GM19372 (cell line): Measurements from ENCODE around the gene GRB2.
"Not testable (repeated sequence)": the region's sequence is repeated elsewhere in the genome, so short reads cannot be mapped to it uniquely, and the experiment has no call there.

Source experiments
- ATAC-seq: cut with Tn5 transposase; IDR thresholded peaks from one replicate; pipeline ENCODE4 v1.9.1; 2021; ENCODE audit warnings: mild to moderate bottlenecking, low read depth, moderate library complexity; ENCODE audit not compliant: unreplicated experiment

The GRB2 gene

DNA sequence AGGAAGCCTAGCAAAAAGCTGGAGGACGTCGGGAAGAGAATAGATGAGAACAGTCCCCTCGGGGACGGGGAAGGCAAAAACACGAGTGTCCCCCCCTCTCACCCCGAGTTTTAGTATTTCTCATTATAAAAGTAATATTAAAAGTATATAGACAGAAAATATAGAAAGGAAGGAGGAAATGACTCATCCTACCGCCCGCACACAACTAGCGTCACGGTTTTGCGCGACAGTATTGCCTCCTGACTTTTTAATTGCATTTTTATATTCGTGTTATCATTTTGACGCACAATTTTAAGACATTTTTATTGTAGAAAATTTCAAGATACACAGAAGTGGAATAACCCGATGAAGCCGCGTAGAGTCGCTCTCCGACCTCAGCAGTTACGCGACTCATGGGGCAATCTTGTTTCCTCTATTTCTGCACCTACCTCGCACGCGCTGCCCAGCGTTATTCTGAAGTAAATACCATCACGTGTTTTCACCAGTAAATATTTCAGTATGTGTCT is 115.6 kb downstream of the GRB2 start:
- ATAC-seq, result peak; percentile 5

DNA sequence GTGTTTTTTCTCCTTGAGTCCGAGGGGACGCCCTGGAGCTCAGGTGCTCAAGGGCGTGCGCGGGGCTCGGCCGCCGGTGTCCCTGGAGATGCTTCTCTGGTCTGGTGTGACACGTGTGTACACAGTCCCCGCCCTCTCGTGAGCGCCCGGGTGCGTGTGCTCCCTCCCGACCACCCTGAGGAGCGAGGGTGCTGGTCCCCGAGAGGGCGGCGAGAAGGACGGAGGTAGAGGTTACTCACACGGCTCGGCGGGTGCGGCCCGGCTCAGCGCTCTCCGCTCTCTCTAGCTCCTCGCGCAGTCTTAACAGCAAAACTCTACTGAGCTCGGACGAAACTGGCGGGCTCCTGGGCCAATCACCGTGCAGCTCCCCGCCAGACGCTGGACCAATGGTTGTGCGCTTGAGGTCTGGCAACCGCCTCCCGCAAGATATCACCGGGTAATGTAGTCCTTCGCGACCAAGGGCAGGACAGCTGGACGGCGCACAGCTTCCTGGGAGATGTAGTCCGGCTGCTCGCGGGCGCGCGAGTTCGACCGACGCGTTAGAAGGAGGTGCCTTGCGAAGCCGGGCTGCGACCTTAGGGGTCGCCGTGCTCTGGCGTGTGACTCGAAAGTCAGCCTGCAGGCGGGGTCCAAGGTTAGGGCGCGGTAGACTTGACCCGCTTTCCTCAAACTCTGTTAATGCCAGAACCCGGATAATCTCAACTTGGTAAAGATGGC is 116.2 kb downstream of the GRB2 start, which contains the start of gene SLC25A19:
Gene SLC25A19, minus strand, starts transcription at position 319 of the 717 bp plus-strand sequence. CDS start 2,669 bp downstream, outside the sequence.
- ATAC-seq, result peak; percentile 89

DNA sequence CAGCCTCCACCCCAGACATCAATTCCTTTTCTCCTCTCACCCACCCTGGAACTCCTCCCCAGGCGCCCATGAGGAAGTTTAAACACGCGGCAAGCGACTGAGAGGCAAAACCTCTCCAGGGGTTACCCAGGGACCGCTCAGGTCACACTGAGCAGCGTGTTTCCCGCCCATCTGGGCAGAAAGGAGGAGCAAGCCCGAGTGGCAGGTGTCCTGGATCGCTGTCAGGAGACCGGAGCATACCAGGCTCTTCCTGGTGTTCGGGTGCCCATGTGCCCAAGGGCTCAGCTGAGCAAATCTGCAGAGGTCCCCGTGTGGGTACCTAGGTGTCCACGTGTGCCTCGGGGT is 116.7 kb downstream of the GRB2 start:
- ATAC-seq, result peak; percentile 7

DNA sequence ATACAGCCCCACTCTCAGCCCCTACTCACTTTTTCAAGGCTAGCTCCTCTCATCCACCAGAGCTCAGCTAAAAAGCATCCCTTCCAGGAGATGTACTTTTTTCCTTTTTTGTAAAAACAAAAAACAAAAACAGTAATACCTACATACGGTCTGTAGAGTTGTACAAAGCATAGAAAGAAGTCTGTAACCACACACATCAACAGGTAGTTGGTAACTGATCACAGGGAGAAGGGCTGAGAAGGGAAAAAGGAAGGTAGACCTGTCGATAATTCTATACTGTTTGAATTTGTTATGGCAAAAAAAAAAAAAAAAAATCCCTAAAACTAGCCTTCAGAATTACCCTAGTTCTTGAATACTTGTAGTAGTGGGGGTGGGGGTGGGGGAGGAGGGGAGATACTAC is 117.1 kb downstream of the GRB2 start:
- ATAC-seq, result no peak

DNA sequence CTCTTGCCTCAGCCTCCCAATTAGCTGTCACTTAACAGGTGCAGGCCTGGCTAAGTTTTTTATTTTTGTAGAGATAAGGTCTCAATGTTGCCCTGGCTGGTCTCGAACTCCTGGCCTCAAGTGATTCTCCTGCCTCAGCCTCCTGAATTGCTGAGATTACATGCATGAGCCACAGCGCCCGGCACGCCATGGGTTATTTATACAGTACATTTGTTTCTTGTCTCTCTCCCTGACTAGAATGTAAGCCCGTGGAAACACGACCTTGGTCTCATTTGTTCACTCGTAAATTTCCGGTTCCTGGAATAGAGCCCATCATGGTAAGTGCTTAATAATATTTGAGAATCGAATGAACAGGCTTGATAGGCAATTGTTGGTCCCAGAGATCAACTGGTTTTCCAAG is 118.3 kb downstream of the GRB2 start:
- ATAC-seq, result no peak

DNA sequence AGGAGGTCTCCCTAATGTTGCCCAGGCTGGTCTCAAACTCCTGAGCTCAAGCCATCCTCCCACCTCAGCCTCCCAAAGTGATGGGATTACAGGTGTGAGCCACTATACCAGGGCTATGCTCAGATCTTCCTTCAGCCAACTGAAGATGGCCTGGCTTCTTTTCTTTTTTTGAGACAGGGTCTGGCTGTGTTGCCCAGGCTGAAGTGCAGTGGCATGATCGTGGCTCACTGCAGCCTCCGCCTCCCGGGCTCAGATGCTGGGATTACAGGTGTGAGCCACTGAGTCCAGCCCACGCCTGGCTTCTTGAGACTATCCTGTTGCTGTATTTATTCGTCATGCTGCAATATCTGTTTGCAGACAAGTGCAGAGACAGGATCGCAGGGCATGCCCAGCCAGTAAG is 120.4 kb downstream of the GRB2 start:
- ATAC-seq, result no peak

DNA sequence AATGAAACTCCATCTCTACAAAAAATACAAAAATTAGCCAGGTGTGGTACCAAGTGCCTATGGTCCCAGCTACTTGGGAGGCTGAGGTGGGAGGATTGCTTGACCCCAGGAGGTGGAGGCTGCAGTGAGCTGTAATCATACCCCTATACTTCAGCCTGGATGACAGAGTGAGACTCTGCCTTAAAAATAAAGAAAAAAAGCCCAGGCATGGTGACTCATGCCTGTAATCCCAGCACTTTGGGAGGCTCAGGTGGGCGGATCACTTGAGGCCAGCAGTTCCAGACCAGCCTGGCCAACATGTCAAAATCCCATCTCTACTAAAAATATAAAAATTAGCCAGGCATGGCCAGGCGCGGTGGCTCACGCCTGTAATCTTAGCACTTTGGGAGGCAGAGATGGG is 125.3 kb downstream of the GRB2 start:
- not testable (repeated sequence) for ATAC-seq

DNA sequence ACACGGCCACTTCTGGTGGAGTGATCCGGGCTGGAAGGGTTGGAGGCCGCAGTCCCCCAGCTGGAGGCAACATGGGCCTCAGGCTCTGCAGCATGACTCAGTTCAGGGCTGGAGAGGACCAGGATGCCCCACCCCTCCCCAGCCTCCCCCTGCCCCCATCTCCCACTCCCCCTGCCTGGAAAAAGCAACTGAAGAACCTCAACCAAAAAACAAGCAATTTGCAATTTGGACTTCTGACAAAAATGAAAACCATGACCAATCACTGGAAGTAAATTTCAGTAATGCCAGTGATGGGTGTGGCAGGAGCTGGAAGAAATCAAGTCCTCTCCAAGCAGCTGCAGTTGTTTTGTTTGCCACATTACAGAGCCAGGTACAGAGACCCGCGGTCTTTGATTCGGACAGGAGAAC is 127.8 kb downstream of the GRB2 start:
- no peak for ATAC-seq

DNA sequence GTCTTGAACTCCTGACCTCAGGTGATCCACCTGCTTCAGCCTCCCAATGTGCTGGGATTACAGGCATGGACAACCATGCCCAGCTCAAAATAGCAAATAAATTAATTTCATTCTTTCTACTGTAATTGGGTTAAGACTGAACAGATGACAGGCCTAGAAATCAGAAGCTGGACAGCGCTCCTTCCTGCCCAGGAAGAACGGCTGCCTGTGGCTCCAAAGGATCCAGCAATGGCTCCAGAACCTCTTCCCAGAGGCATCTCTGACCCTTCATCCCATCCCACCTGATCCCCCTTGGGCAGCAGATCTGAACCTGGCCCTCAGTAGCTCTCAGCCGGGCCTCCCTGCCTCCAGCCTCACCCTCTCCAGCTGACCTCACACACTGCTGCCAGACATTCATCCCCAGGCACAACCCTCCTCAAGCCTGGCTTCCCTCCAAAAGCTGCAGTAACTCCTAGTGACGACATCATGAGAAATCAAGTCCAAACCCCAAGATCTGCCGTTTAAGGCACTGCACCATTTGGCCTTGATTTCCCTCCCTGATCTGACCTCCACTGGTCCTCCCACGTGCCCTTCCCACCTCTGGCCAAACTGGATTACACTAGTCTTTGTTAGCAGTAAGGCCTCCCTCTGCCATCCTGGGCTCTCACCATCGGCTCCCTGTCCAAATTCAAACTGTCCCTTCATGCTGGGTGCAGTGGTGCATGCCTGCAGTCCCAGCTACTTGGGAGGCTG is 131.3 kb downstream of the GRB2 start:
- no peak for ATAC-seq

DNA sequence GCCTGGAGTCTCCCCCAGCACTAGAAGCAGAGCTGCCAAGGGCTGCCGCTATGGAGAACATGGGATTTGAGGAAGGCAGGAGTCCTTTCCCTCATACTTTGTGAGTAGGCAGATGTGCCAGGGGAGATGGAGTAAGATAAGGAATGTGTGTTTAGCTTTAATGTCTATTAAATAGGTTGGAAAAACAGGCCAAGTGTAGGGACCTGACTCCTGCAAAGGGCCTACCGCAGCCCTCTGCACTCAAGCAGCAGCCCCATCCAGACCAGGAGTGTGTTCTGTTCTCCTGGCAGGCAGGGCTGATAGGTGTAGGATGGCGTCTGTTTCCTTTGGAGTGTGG is 132.7 kb downstream of the GRB2 start:
- no peak for ATAC-seq

DNA sequence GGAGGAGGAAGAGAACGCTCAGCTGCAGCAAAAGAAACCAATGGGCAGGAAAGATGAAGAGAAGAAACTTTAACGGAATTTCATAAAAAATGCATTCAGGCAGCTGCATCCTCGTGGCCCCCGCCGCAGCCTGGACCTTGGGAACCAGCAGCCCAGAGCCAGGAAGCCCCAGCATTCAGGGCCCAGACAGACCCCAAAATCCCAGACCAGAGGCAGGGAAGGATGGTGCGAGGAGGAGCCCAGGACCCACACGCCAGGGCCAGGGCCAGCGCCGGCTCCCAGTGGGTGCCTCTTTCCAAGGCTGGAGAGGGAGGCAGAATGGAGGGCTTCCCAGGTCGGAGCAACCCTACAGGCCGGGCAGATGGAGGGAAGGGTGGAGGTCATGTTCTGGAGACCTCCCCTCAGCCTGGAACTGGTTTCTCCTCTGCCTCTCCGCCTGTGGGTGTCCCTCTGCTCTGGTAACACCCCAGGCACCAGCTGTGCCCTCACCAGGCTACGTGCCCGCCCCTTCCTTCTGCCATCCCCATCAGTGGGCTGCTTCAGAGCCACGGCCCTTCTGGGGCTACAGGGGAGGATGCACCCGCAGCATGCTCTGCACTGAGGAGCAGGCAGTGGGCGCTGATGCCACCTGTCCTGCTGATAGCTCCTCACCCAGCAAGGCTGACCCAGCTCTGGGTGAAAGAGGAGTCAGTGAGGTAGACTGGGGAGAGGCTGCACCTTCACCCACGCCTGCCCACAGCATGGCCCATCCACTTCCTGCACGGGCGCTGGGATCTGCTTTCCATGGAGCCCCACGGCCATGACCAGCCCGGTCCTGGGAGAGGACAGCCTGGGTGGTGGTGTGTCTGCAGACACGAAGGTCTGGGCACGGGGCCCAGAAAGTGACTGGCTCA is 133.3 kb downstream of the GRB2 start:
- no peak for ATAC-seq

DNA sequence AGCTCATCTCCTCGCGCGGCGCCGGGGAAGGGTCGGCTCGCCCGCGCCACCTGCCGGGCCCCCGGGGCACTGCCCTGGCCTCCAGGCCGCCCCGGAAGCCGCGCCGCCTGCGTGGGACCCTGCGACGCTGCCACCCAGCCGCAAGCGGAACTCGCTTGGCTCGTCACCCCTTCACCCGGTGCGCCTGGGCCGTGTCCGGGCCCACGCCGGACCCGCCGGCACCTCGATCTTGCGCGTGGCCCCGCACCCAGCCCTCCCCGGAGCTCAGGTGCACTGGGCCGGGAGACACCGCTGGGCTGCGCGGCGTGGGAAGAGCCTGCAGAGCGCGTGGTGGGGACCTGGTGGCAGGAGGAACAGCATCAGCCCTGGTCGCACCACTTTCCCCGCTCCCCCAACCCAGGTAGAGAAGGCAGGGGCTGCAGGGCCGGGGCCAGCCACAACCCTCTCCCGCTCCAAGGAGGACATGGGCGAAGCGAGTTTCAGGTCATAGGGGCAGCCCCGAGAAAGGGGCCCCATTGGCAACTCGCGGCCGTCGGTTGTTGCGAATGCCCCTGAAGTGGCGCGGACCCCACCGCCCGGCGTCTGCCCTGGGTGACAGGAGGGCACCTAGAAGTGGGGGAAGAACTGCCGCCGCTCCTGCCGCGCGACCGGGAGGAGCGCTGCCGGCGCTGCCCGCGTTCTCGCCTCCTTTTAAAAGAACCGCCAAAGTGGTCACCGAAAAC is 134.1 kb downstream of the GRB2 start:
- peak; percentile 81 for ATAC-seq

DNA sequence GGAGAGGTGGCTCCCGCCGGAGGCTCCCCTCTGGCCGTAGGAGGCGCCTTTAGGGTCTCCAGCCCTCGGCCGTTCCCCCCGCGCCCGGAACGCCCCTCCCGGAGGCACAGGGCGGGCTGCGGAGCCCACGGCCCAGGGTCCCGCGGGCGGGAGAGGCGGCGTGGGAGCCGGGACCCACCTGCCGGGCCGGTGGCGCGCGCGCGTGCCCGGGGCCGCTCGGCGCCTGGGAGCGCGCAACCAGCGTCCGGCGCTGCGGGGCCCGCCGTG is 134.6 kb downstream of the GRB2 start, which contains the start of gene MIF4GD:
Gene MIF4GD, minus strand, starts transcription at position 266 of the 267 bp plus-strand sequence. CDS start 1,036 bp downstream, outside the sequence.
- ATAC-seq, result no peak

DNA sequence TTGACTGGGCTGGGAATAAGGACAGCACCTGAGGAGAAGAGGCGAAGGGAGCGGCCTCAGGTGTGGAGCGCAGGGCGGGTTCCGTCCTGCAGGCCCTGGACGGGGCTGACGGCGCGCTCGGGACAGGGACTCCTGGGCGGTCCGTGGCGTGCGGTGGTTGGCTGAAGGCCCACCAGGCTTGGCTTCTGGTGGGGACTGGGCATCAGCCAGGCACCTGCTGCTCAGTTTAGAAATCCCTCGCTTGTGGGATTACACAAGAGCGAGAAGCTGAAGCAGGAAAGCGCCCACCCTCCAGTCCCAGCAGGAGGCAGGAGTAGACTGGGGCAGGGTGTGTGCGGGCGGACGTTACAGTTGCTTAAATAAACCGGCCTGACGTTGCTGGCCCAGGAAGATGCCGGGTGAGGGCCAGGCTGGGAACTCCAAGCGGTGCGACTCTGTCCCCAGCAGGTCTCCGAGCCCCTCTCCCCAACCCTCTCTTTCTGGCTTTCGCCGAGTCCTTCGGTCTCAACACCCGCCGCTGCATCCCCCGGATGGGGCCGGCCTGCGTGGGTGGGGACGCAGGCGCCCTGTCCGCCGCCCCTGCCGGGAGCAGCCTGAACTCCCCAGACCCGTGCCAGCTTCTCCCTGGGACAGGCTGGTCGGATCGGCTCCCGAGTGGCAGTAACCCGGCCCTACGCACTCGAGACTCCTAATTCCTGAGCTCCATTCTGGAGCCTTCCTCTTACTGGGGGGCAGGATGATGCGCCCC is 135.1 kb downstream of the GRB2 start:
- ATAC-seq, result peak; percentile 33

DNA sequence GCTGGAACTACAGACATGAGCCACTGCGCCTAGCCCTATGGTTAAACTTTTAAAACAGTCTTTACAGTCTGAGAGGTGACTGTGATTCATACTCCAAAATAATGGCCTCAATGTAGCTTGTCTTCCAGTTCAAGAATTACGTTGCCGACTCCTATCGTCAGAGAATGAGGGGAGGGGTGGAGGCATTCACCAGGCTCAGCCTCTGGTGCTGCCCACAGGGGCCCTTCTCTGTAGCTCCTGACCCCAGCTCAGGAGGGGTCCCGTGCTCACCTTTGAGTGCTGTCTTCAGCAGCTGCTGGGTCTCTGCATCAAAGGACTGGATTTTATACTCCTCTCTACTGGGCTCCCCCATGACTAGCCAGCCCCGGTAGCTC is 135.6 kb downstream of the GRB2 start:
- ATAC-seq, result no peak
